ENCODE data around the gene GUCY2D.

DNA sequence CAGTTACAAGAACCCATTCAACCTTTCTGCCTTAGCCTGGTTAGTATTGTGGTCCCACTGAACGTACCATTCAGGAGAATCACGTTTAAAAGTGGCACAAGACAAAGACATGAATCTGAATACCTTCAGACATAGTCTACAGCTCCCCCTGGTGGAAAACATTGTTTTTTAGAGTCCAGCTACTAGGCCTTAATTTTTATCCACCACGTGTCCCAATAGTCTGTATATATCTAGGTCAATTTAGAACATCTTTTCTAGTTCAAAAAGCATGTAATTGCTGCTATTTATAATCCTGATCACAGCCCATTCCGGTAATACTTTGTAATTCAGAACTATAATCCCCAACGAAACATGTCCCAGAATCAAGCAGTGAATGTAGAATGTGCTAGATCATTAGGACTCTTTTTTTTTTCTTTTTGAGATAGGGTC is 13.7 kb upstream of the GUCY2D start:
- TF ChIP-seq BACH2 (CRISPR knock-in tag; IDR thresholded peaks at IDR 0.05; ENCODE audit: borderline replicate concordance) (no peak), ZFP30 (CRISPR knock-in tag; IDR thresholded peaks at IDR 0.05) (no peak), ZFP3 (CRISPR knock-in tag; IDR thresholded peaks at IDR 0.05) (no peak), TOX (CRISPR knock-in tag; IDR thresholded peaks at IDR 0.05; ENCODE audit: borderline replicate concordance) (no peak), ZNF8 (CRISPR knock-in tag; IDR thresholded peaks at IDR 0.05) (no peak), ZNF565 (CRISPR knock-in tag; conservative IDR thresholded peaks at IDR 0.05; ENCODE audit: low read depth) (no peak), RARB (CRISPR knock-in tag; IDR thresholded peaks at IDR 0.05) (no peak)
- TF ChIP-seq, protein P1, sequence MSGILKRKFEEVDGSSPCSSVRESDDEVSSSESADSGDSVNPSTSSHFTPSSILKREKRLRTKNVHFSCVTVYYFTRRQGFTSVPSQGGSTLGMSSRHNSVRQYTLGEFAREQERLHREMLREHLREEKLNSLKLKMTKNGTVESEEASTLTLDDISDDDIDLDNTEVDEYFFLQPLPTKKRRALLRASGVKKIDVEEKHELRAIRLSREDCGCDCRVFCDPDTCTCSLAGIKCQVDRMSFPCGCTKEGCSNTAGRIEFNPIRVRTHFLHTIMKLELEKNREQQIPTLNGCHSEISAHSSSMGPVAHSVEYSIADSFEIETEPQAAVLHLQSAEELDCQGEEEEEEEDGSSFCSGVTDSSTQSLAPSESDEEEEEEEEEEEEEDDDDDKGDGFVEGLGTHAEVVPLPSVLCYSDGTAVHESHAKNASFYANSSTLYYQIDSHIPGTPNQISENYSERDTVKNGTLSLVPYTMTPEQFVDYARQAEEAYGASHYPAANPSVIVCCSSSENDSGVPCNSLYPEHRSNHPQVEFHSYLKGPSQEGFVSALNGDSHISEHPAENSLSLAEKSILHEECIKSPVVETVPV (CRISPR knock-in tag; IDR thresholded peaks at IDR 0.05), result no peak
- TF ChIP-seq, protein P2, sequence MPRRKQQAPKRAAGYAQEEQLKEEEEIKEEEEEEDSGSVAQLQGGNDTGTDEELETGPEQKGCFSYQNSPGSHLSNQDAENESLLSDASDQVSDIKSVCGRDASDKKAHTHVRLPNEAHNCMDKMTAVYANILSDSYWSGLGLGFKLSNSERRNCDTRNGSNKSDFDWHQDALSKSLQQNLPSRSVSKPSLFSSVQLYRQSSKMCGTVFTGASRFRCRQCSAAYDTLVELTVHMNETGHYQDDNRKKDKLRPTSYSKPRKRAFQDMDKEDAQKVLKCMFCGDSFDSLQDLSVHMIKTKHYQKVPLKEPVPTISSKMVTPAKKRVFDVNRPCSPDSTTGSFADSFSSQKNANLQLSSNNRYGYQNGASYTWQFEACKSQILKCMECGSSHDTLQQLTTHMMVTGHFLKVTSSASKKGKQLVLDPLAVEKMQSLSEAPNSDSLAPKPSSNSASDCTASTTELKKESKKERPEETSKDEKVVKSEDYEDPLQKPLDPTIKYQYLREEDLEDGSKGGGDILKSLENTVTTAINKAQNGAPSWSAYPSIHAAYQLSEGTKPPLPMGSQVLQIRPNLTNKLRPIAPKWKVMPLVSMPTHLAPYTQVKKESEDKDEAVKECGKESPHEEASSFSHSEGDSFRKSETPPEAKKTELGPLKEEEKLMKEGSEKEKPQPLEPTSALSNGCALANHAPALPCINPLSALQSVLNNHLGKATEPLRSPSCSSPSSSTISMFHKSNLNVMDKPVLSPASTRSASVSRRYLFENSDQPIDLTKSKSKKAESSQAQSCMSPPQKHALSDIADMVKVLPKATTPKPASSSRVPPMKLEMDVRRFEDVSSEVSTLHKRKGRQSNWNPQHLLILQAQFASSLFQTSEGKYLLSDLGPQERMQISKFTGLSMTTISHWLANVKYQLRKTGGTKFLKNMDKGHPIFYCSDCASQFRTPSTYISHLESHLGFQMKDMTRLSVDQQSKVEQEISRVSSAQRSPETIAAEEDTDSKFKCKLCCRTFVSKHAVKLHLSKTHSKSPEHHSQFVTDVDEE (CRISPR knock-in tag; IDR thresholded peaks at IDR 0.05), result no peak
